D721Med (cell line): ENCODE measurements around the gene TRAF1.
A peak's percentile ranks its signal among the peaks of the same experiment; 100 is the strongest.

Experiments
- DNase-seq: peaks from one replicate; pipeline ENCODE4 v3.0.0; 2011; ENCODE audit warnings: low spot score; ENCODE audit not compliant: insufficient read length
- FAIRE-seq: peaks from 2 replicates; lab custom pipeline; 2011; peaks lifted over from hg19 to GRCh38; lab: Jason Lieb, UNC
- TF ChIP-seq, protein P1 (sequence below): IDR thresholded peaks from 2 replicates; pipeline ENCODE4 v1.5.1; 2012; ENCODE audit warnings: mild to moderate bottlenecking, control low read depth; ENCODE audit not compliant: insufficient read depth; ENCODE audit errors: missing control alignments

Gene TRAF1

DNA sequence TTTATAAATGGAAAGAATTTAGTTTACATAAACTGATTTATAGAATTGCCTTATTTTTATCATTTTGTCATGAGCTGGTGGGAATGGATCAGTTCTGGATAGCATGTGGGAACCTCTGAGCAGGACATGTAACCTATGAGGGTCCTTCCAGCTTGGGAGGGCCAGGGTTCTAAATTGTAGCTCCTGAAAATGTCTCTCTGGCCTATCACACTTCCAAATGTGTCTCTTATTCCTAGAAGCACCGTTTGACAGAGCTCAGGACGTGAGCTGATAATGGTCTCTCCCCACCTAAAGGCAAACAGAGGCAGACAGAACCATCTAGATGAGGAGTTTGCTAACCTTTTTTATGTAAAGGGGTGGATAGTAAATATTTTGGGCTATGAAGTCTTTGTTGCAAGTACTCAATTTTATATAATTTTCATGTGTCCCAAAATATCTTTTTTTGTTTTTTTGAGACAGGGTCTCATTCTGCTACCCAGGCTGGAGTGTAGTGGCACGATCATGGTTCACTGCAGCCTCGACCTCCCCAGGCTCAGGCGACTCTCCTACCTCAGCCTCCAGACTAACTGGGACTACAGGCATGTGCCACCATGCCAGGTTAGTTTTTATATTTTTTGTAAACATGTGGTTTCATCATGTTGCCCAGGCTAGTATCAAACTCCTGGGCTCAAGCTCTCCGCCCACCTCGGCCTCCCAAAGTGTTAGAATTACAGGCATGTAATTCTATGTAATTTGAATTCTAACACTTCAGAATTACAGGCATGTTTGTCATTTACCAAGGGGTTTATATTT, 4.0 kb downstream of the TRAF1 start:
- TF ChIP-seq, protein P1, sequence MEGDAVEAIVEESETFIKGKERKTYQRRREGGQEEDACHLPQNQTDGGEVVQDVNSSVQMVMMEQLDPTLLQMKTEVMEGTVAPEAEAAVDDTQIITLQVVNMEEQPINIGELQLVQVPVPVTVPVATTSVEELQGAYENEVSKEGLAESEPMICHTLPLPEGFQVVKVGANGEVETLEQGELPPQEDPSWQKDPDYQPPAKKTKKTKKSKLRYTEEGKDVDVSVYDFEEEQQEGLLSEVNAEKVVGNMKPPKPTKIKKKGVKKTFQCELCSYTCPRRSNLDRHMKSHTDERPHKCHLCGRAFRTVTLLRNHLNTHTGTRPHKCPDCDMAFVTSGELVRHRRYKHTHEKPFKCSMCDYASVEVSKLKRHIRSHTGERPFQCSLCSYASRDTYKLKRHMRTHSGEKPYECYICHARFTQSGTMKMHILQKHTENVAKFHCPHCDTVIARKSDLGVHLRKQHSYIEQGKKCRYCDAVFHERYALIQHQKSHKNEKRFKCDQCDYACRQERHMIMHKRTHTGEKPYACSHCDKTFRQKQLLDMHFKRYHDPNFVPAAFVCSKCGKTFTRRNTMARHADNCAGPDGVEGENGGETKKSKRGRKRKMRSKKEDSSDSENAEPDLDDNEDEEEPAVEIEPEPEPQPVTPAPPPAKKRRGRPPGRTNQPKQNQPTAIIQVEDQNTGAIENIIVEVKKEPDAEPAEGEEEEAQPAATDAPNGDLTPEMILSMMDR = no peak
- no peak for FAIRE-seq
- no peak for DNase-seq

DNA sequence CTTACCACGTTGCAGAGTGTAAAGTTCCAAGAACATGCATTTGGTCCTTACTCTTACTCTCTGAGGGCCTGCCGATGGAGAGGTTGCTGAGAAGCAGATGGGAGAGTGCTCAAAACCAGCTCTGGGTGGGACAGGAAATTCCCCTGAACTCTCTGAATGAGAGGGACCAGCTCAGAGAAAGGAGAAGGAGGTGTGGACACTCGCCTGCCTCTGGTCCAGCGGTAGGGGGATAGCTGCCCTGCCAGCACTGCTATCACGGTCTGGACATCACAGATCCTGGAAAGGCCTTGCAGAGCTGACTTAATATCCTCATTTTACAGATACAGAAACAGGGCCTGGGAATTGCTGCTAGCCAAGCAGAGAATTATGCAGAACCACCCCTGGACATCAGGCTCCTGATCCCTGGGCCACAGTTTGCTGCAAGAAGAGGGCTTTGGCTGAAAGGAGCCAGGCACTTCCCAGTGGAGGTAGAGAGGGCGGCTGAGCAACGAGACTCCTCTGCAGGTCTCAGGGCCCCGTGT, 4.9 kb downstream of the TRAF1 start:
- DNase-seq (no peak), FAIRE-seq (no peak)
- TF ChIP-seq, protein P1 = no peak

DNA sequence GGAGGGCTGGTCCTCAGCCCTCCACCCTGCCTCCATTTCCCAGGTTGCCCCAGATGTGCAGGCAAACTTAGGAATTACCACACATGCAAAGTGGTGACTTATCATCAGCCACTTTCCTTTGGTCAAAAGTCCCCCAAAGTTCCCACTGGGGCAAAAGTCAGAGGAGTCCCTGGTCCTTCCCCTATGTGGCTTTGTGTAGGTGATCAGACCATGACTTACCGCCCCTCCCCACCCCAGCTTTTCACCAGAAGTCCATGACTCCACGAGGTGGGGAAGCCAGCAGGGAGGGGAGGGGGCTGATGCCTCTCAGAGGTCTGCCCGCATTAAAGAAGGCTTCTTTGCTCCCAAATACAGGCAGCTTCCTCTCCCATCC, 5.8 kb downstream of the TRAF1 start:
- FAIRE-seq = no peak
- DNase-seq = no peak
- TF ChIP-seq, protein P1 = no peak

DNA sequence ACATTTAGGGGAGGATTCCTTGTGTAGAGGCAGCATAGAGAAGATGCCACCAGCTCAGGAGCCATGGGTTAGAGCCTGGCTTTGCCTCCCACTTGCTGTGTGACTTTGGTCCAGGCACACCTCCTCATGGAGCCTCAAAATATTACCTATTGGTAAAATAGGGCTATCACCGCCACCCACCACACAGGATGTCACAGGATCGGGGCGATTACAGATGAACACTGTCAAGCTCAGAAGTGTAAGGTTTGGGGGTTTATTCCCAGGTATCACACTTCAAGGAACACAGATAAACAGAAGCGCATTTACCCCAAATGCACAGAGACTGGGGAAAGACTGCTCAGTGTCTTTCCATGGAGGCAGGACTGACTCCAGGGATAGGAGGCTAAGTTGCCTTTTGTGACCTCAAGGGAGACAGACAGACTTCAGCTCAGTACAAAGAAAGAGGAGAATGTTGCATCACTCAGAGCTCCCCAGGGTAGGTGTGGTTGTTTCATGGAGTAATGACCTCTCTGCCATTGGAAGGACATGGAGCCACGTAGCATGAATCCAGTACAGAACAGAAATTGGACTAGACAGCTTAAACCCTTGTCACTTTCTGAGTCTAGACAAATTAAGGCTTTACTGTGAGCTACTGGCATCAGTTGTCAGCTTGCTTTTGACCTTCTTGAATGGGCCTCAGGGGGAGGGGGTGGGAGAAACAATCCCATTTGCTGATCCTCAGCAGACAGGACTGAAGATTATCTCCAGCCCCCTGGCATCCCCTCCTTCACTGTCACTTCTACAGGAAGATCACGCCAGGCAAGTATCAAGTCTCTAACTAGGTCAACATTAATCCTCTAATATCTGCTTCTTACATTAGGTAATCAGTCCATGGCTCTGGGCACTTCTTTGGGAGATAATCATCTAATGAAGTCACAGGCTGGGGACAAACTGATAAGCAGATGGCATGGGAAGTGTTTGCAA, 6.5 kb downstream of the TRAF1 start:
- DNase-seq = no peak
- TF ChIP-seq, protein P1 = no peak
- FAIRE-seq = peak; percentile 92

DNA sequence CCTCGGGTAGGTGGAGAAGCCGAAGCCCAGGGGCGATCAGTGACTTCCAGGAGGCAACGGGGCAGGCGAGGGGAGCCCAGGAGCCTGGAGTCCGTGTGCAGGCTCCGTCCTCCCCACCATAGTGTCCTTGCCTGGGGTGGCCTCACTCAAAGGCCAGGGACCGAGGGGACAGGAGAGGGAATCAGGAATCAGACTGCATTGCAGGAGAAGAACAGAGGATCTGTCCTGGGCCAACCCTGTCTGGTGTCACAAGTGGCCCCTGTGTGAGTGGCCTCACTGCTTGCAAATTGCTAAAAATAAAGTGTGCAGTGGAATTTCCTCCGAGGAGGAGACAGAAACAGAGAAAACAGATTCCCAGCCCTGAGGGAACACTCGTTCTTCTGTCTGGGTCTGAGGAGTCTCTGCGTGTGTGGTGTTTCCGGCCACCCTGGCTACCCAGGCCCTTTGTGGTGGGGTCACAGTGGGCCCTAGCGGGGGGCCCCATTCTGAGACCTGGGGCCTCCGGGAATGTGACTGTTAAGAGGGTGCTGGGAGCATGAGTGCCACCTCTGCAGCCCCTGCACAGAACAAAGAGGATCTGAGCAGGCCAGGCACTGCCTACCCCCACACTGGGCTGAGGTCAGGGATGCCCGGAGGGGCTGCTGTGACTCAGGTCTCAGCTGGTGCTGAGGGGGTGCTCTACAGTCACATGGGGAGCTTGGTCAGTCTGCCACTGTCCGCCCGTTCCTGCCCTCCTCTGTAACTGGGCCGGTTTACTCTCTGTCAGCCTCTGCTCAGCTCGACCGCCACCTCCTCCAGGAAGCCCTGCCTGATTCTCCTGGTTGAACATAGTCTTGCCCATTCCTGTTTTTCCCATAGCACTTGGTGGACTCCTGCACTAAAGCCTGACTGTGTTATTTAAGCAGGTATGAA, 7.4 kb downstream of the TRAF1 start:
- FAIRE-seq = no peak
- no peak for DNase-seq

More for the DNA sequence above, 7.4 kb downstream of the TRAF1 start:
- TF ChIP-seq, protein P1 = no peak
